ENCODE data around the gene MEGF6.

The MEGF6 gene

DNA sequence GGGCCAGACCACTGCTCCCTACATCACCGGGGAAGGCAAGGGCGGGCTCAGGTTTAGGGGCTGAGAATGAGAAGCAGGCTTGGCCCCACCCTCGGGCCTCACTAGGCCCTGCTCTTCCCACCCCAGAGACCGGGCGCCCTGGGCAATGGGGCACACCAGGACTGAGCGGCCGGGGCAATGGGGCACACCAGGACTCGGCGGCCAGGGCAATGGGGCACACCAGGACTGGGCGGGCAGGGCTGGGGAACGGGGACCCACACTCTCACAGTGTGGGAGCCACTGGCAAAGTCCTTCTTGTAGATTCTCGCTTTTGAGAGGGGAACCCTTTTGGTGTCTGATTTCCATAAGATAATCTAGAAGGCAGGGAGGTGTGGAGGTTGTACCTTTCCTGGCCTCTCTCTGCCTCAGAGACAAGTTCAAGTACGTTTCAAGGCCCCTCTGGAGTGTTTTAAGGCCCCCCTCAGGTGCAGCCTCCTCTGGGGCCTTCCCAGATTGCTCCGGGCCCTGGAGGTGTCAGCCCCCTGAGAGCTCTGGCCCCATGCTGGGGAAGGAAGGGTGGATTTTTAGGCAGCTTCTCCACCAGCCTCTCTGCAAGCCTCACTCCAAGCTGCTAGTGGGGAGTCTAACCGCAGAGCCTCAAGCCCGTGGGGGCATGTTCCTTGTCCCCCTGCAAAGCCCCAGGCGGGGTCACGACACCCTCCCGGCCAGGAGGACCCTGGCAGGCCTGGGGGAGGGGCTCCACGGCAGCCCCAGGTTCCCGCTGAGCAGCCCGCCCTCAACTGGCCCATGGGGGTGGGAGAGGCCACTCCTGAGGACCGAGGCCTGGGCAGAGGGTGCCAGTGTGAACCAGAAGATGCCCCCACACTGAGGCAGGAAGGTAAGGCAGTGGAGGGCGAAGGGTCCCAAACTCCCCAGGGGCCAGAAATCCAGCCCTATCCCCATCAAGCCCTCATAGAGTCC is 90.6 kb downstream of the MEGF6 start:
- peak overlapping the region; percentile 94 for H3K4me2 ChIP-seq
- peaks cover 100% of the 10 kb centered on the region for H3K4me1 ChIP-seq
- no peak for TF ChIP-seq Cebpa-rat (IDR thresholded peaks at IDR 0.05)
- H3K27ac ChIP-seq, result peak overlapping the region; percentile 59
- peak overlapping the region; percentile 45 for H3K9ac ChIP-seq
- H3K36me3 ChIP-seq, result peaks cover 7% of the 10 kb centered on the region; the same call in 1 of the 2 replicates
- H4K20me1 ChIP-seq, result peaks cover 99% of the 10 kb centered on the region
- no peaks in the 10 kb centered on the region for H3K9me3 ChIP-seq
- H3K27me3 ChIP-seq, result no peaks in the 10 kb centered on the region
- H3K4me3 ChIP-seq, result peak overlapping the region; percentile 50

DNA sequence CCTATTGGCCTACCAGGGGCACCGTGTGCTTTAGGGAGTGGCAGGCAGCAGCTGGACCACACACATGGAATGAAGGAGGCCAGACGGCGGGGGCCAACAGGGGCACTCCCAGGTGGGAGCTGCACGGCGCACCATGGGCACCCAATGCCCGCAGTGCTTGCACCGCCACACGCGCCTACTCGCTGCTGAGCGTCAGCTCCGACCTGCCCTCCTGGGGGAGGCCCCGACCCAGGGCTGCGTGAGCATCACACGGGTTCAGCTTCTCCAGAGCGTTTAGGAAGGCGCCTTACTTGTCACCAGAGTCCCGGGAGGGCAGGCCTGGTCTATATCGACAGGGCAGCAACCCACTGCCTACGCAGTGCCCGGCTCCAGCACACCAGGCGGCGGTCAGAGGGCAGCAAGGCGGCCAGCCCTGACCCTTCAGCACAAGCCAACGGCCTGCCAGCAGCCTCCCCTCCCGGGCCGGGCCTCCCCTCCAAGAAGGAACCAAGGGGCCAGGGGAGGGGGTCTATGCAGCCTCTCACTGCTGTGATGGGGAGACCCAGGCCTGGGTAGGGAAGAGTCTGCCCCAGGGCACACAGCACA is 91.9 kb downstream of the MEGF6 start:
- H3K9me3 ChIP-seq, result no peaks in the 10 kb centered on the region
- H3K27ac ChIP-seq, result peak overlapping the region; percentile 22; the same call in 1 of the 2 replicates
- H4K20me1 ChIP-seq, result peaks cover 99% of the 10 kb centered on the region
- peaks cover 100% of the 10 kb centered on the region for H3K4me1 ChIP-seq
- H3K4me2 ChIP-seq, result peak overlapping the region; percentile 94
- peaks cover 7% of the 10 kb centered on the region; the same call in 1 of the 2 replicates for H3K36me3 ChIP-seq
- H3K27me3 ChIP-seq, result no peaks in the 10 kb centered on the region
- H3K4me3 ChIP-seq, result no peak overlapping the region
- H3K9ac ChIP-seq, result no peak overlapping the region
- no peak for TF ChIP-seq Cebpa-rat (IDR thresholded peaks at IDR 0.05)

DNA sequence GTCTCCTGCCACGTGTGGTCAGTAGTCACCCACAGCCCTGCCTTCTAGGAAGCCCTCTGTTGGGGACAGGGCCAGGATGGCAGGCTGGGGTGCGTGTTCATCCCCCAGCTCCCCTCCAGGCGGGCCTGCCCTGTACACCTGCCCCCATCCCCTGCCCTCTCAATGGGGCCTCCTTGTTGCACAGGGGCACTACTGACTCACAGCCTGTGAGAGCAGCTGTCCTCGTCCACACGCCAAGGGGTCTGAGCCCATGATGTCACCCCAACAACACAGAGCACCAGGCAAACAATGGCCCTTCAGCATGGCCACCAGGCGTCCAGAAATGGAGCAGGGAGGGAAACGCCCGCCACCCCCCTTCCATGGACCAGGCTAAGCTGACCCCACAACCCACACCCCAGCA is 92.6 kb downstream of the MEGF6 start:
- no peaks in the 10 kb centered on the region for H3K27me3 ChIP-seq
- peaks cover 95% of the 10 kb centered on the region for H4K20me1 ChIP-seq
- peaks cover 100% of the 10 kb centered on the region for H3K4me1 ChIP-seq
- no peaks in the 10 kb centered on the region for H3K9me3 ChIP-seq
- H3K27ac ChIP-seq, result no peak overlapping the region
- TF ChIP-seq Cebpa-rat (IDR thresholded peaks at IDR 0.05), result no peak
- H3K4me3 ChIP-seq, result no peak overlapping the region
- H3K4me2 ChIP-seq, result peak overlapping the region; percentile 94
- H3K36me3 ChIP-seq, result peaks cover 7% of the 10 kb centered on the region; the same call in 1 of the 2 replicates
- no peak overlapping the region for H3K9ac ChIP-seq

DNA sequence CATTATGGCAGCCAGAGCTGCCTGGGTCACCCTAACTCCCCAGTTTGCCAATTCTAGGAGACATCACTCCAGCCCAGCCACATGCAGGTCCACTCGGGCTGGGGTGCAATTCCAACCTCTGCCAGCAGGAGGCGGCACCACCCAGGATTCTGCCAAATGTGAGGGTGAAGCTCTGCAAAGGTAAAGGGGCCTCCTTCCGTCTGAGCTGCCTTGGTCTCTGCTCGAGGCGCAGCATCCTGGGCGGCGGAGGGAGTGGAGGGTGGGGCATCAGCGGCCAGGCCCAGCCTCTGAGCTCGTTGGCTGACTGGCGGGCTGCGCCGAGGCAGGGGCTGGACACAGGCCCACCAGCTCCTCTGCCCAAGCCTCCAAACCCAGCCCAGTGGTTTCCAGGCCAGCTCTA is 93.1 kb downstream of the MEGF6 start:
- Histone ChIP-seq H3K9me3 (no peaks in the 10 kb centered on the region), H3K9ac (no peak overlapping the region), H3K4me3 (no peak overlapping the region), H4K20me1 (peaks cover 90% of the 10 kb centered on the region), H3K27ac (no peak overlapping the region), H3K4me1 (peaks cover 100% of the 10 kb centered on the region), H3K36me3 (peaks cover 7% of the 10 kb centered on the region; the same call in 1 of the 2 replicates), H3K4me2 (peak overlapping the region; percentile 96), H3K27me3 (no peaks in the 10 kb centered on the region)
- no peak for TF ChIP-seq Cebpa-rat (IDR thresholded peaks at IDR 0.05)

DNA sequence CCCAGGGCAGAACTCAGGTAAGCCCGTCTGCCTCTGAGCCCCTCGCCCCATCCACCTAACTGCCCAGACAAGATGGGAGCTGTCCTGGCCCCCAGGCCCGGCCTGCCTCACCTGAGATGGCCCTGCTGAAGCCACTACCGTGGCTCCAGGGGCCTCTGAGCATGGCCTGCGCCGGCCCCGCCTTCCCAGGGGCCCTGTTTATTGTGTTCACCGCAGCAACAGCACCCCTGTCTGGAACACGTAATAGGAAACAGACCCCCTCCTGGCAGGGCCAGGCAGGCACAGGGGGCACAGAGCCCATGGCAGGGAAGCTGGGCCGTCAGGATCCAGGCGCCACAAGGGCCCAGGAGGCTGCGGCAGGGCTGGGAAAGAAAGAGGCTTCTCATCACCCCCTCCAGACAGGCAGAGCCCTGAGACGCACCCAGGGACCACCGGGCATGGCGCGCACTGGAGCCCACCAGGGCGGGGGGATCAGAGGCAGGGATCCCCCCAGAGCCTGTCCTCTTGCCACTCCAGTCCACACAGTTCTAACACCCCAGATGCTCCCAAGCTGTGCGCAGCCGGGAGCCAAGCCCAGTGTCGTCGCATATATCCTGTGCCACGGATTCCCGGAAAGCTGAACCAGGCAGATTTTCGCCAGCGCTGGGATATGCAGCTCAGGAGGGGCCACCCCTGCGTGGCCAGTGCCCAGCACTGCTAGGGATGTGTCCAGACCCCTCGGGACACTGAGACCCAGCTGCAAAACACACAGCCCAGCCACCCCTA is 94.2 kb downstream of the MEGF6 start:
- peak overlapping the region; percentile 96 for H3K4me2 ChIP-seq
- H3K4me3 ChIP-seq, result peak overlapping the region; percentile 22; the same call in 1 of the 2 replicates
- H3K27me3 ChIP-seq, result no peaks in the 10 kb centered on the region
- peak overlapping the region; percentile 56 for H3K9ac ChIP-seq
- no peaks in the 10 kb centered on the region for H3K9me3 ChIP-seq
- peaks cover 100% of the 10 kb centered on the region for H3K4me1 ChIP-seq
- peaks cover 81% of the 10 kb centered on the region for H4K20me1 ChIP-seq
- peaks cover 17% of the 10 kb centered on the region for H3K36me3 ChIP-seq
- TF ChIP-seq Cebpa-rat (IDR thresholded peaks at IDR 0.05), result no peak
- H3K27ac ChIP-seq, result peak overlapping the region; percentile 73

DNA sequence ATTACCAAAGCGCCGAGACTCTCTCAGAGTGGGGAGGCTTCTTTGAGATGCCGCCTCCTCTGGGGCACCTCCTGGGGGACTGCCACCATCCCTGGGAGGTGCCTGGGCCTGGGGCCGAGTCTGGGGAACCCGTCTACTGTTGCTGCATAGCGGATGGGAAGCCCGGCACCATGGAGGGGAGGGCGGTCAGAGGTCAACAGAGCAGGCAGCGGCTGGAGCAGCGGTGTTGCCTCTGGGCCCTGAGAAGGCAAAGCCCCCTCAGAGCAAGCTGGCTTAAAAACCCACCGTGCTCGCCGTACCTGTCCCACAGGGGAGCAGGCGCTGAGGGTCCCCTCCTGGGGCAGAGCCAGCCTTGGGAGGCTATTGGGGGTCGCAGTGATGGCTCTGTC is 94.8 kb downstream of the MEGF6 start:
- Histone ChIP-seq H3K9ac (peak overlapping the region; percentile 56), H4K20me1 (peaks cover 81% of the 10 kb centered on the region), H3K4me3 (peak overlapping the region; percentile 22; the same call in 1 of the 2 replicates), H3K36me3 (peaks cover 22% of the 10 kb centered on the region), H3K27ac (peak overlapping the region; percentile 73), H3K27me3 (no peaks in the 10 kb centered on the region), H3K4me1 (peaks cover 99% of the 10 kb centered on the region), H3K4me2 (peak overlapping the region; percentile 96), H3K9me3 (no peaks in the 10 kb centered on the region)
- TF ChIP-seq Cebpa-rat (IDR thresholded peaks at IDR 0.05), result no peak

DNA sequence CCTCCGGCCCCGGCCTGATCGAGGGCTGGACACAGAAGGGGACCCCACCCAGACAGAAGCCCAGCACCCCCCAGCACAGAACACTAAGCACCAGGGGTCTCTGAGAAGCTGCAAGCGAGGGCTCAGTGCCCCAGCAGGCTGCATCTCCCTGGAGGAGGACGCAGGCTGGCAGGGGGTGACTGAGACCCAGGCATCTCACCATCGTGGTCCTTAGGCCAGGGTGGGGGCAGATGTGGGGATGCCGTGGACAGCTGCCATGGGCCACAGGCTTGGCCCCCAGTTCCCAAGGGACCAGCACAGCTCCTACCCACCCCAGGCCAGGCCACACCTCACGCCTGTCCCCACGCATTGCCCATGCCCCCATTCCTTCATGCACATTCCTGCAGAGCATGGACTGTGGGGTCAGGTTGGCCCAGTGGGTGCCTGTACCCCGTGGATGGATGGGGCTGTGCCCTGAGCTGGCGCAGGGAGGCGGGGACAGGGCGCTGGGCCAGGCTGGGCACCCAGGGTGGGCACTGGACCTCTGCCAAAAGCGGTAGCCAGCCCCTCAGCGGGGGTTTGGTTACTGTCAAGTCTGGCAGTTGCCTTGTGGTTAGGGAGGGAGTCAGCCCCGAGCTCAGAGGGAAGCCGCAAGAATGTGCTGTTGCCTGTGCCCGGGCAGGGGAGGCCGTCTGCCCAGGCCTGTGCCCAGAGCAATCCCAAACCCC is 95.4 kb downstream of the MEGF6 start:
- 0 out of 2 replicates have a peak overlapping the region, but pooled peaks have one; percentile 22 for H3K4me3 ChIP-seq
- peaks cover 22% of the 10 kb centered on the region for H3K36me3 ChIP-seq
- H3K27ac ChIP-seq, result peak overlapping the region; percentile 73
- no peaks in the 10 kb centered on the region for H3K27me3 ChIP-seq
- TF ChIP-seq Cebpa-rat (IDR thresholded peaks at IDR 0.05), result no peak
- H3K4me1 ChIP-seq, result peaks cover 99% of the 10 kb centered on the region
- peaks cover 81% of the 10 kb centered on the region for H4K20me1 ChIP-seq
- H3K4me2 ChIP-seq, result peak overlapping the region; percentile 96
- peak overlapping the region; percentile 56 for H3K9ac ChIP-seq
- no peaks in the 10 kb centered on the region for H3K9me3 ChIP-seq

DNA sequence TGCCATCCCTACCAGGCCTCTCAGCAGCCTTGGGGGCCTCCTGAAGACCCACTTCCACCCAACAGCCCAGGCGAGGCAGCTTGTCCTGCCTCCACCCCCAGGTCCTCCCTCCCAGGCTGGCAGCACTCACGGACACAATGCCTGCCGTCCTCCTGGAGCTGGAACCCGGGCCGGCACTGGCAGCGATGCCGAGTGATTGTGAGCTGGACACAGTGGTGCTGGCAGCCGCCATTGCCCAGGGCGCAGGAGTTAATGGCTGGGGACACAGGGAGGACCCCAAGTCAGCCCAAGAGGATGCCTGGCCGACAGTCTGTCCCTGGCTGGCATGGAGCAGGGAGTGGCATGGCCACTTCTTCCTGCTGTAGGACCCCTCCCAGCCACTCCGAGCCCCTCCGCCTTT is 96.0 kb downstream of the MEGF6 start:
- TF ChIP-seq Cebpa-rat (IDR thresholded peaks at IDR 0.05), result no peak
- H3K4me2 ChIP-seq, result peak overlapping the region; percentile 96
- H3K9ac ChIP-seq, result no peak overlapping the region

DNA sequence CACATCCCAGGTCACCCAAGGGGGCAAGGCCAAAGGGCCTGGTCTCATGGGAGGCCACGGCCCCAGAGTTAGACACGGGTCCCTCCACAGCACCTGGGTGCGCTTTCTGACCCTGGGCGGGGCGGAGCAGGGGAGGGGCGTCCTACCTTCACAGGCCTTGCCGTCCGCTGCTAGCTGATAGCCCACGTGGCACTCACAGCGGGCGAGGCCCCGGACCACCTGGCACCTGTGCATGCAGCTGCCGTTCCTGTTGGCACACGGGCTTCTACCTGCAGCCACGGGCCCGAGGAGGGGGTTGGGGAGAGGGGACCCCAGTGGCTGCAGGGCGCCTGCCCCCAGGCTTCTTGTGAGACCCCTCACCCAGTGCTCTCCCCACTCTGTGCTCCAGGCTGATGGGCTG is 96.9 kb downstream of the MEGF6 start:
- Histone ChIP-seq H3K9me3 (no peaks in the 10 kb centered on the region), H3K27ac (peak overlapping the region; percentile 73), H3K4me3 (no peak overlapping the region), H4K20me1 (peaks cover 80% of the 10 kb centered on the region), H3K9ac (no peak overlapping the region), H3K27me3 (no peaks in the 10 kb centered on the region), H3K4me1 (peaks cover 98% of the 10 kb centered on the region), H3K4me2 (peak overlapping the region; percentile 96), H3K36me3 (peaks cover 22% of the 10 kb centered on the region)
- TF ChIP-seq Cebpa-rat (IDR thresholded peaks at IDR 0.05), result no peak

More for the DNA sequence above, 96.0 kb downstream of the MEGF6 start:
- peaks cover 99% of the 10 kb centered on the region for H3K4me1 ChIP-seq
- no peaks in the 10 kb centered on the region for H3K27me3 ChIP-seq
- H3K4me3 ChIP-seq, result no peak overlapping the region
- peak overlapping the region; percentile 73; the same call in 1 of the 2 replicates for H3K27ac ChIP-seq
- peaks cover 81% of the 10 kb centered on the region for H4K20me1 ChIP-seq
- no peaks in the 10 kb centered on the region for H3K9me3 ChIP-seq
- H3K36me3 ChIP-seq, result peaks cover 22% of the 10 kb centered on the region
